ENCODE results near the gene PDYN. TPM values are rescaled to one million over a fixed set of nuclear protein-coding genes. Genes with fewer than 3 reads are reported as not detected.

PDYN gene
- total and polyA plus RNA-seq, 7 donors: not detected

GRCh38 chr20:1947535-1947846 lies 46.4 kb downstream of the PDYN start:
- peak overlapping the region; percentile 49 for H3K4me3 ChIP-seq

GRCh38 chr20:1946762-1947534 lies 46.9 kb downstream of the PDYN start:
- Histone ChIP-seq H3K4me3 (peak overlapping the region; percentile 49), H3K4me1 (peaks cover 35% of the 10 kb centered on the region), H3K27ac (peak overlapping the region; percentile 81), H3K9me3 (no peaks in the 10 kb centered on the region), H3K27me3 (ENCODE audit: insufficient read depth in 3 of 3, low read length in 2 of 3) (peaks cover 0 to 3% (median 0%) of the 10 kb centered on the region in 3 donors), H3K36me3 (ENCODE audit: insufficient read depth in 1 of 2, low read depth in 1 of 2) (no peaks in the 10 kb centered on the region)
- 5 to 10% (median 9%) methylated on average over 39 of the region's 39 CpGs for WGBS, 3 donors
- peak; percentile 85 to 95 (median 88) for ATAC-seq
- DNase-seq: peak; percentile 80 to 84
- intact Hi-C loops (cut with DNase I): loop anchor here in 1 of 2 donors (2.0 kb wide), 1 partner anchor 156 kb away; no protein-coding TSS in a partner anchor
- TF ChIP-seq CTCF (IDR thresholded peaks at IDR 0.05): no peak

More at GRCh38 chr20:1947535-1947846, 46.4 kb downstream of the PDYN start:
- H3K27me3 ChIP-seq (ENCODE audit: insufficient read depth in 3 of 3, low read length in 2 of 3): peaks cover 0 to 3% (median 0%) of the 10 kb centered on the region in 3 donors
- H3K36me3 ChIP-seq (ENCODE audit: insufficient read depth in 1 of 2, low read depth in 1 of 2): no peaks in the 10 kb centered on the region
- DNase-seq (no peak), ATAC-seq (no peak)
- peak overlapping the region; percentile 81 for H3K27ac ChIP-seq
- 38 to 39% (median 39%) methylated on average over 12 to 14 of the region's 14 CpGs for WGBS, 3 donors
- no peaks in the 10 kb centered on the region for H3K9me3 ChIP-seq
- intact Hi-C loops (cut with DNase I): loop anchor here in 1 of 2 donors (2.0 kb wide), 1 partner anchor 155 kb away; no protein-coding TSS in a partner anchor
- peaks cover 35% of the 10 kb centered on the region for H3K4me1 ChIP-seq
- TF ChIP-seq CTCF (IDR thresholded peaks at IDR 0.05): no peak

- DNase-seq (no peak), ATAC-seq (no peak)
- peak overlapping the region; percentile 81 for H3K27ac ChIP-seq
- H3K4me3 ChIP-seq: peak overlapping the region; percentile 49
- 50 to 77% (median 59%) methylated on average over 7 of the region's 7 CpGs for WGBS, 3 donors
- intact Hi-C loops (cut with DNase I): loop anchor here in 1 of 2 donors (2.0 kb wide), 1 partner anchor 156 kb away; no protein-coding TSS in a partner anchor
- no peaks in the 10 kb centered on the region for H3K9me3 ChIP-seq
- no peaks in the 10 kb centered on the region for H3K36me3 ChIP-seq (ENCODE audit: insufficient read depth in 1 of 2, low read depth in 1 of 2)
- peaks cover 0 to 3% (median 0%) of the 10 kb centered on the region in 3 donors for H3K27me3 ChIP-seq (ENCODE audit: insufficient read depth in 3 of 3, low read length in 2 of 3)
- TF ChIP-seq CTCF (IDR thresholded peaks at IDR 0.05): no peak
- H3K4me1 ChIP-seq: peaks cover 40% of the 10 kb centered on the region
Observed at GRCh38 chr20:1946442-1946761, 47.5 kb downstream of the PDYN start.

GRCh38 chr20:1945660-1946059 lies 48.2 kb downstream of the PDYN start:
- ATAC-seq: no peak
- peak overlapping the region; percentile 81 for H3K27ac ChIP-seq
- H3K4me3 ChIP-seq: no peak overlapping the region
- H3K9me3 ChIP-seq: no peaks in the 10 kb centered on the region
- DNase-seq: no peak
- H3K27me3 ChIP-seq (ENCODE audit: insufficient read depth in 3 of 3, low read length in 2 of 3): peaks cover 0 to 3% (median 0%) of the 10 kb centered on the region in 3 donors
- no peaks in the 10 kb centered on the region for H3K36me3 ChIP-seq (ENCODE audit: insufficient read depth in 1 of 2, low read depth in 1 of 2)
- 36 to 52% (median 43%) methylated on average over 7 of the region's 7 CpGs for WGBS, 3 donors
- H3K4me1 ChIP-seq: peaks cover 47% of the 10 kb centered on the region
- TF ChIP-seq CTCF (IDR thresholded peaks at IDR 0.05): no peak
- intact Hi-C loops (cut with DNase I): loop anchor here in 1 of 2 donors (2.0 kb wide), 1 partner anchor 157 kb away; no protein-coding TSS in a partner anchor
